HEK293T (cell line): Measurements from ENCODE around the gene ARL8A.
"Not testable (repeated sequence)": the region's sequence is repeated elsewhere in the genome, so short reads cannot be mapped to it uniquely, and the experiment has no call there.

ENCODE experiments used
- ARNT ChIP-seq: fragments of 450-650 bp; IDR thresholded peaks from 2 replicates; pipeline ENCODE4 v1.6.1; 2017; ENCODE audit warnings: mild to moderate bottlenecking
- BHLHE40 ChIP-seq: fragments of 450-650 bp; IDR thresholded peaks from 2 replicates; pipeline ENCODE4 v1.6.1; 2016; ENCODE audit warnings: mild to moderate bottlenecking, moderate library complexity, borderline replicate concordance
- CTBP1 ChIP-seq: fragments of 450-650 bp; IDR thresholded peaks from 2 replicates; pipeline ENCODE4 v1.6.1; 2016; ENCODE audit warnings: borderline replicate concordance
- ELF4 ChIP-seq: fragments of 450-650 bp; IDR thresholded peaks from 2 replicates; pipeline ENCODE4 v1.6.1; 2017; ENCODE audit warnings: antibody characterized with exemption
- FOXA1 ChIP-seq: fragments of 450-650 bp; IDR thresholded peaks from 2 replicates; pipeline ENCODE4 v1.6.1; 2016; ENCODE audit warnings: mild to moderate bottlenecking
- FOXK2 ChIP-seq: fragments of 450-650 bp; IDR thresholded peaks from 2 replicates; pipeline ENCODE4 v1.6.1; 2016; ENCODE audit warnings: mild to moderate bottlenecking
- FOXM1 ChIP-seq: fragments of 450-650 bp; IDR thresholded peaks from 2 replicates; pipeline ENCODE4 v1.6.1; 2017; ENCODE audit warnings: mild to moderate bottlenecking, borderline replicate concordance
- NFRKB ChIP-seq: fragments of 450-650 bp; IDR thresholded peaks from 2 replicates; pipeline ENCODE4 v1.6.1; 2016; ENCODE audit warnings: mild to moderate bottlenecking, moderate library complexity
- SP1 ChIP-seq: fragments of 450-650 bp; IDR thresholded peaks from 2 replicates; pipeline ENCODE4 v1.6.1; 2017
- SUZ12 ChIP-seq: fragments of 450-650 bp; IDR thresholded peaks from 2 replicates; pipeline ENCODE4 v1.6.1; 2016; ENCODE audit warnings: mild to moderate bottlenecking
- TARDBP ChIP-seq: fragments of 450-650 bp; IDR thresholded peaks from 2 replicates; pipeline ENCODE4 v1.6.1; 2016
- ZNF384 ChIP-seq: fragments of 450-650 bp; IDR thresholded peaks from 2 replicates; pipeline ENCODE4 v1.6.1; 2016
- TF ChIP-seq, protein P1 (sequence below): fragments of 450-650 bp; IDR thresholded peaks from 2 replicates; pipeline ENCODE4 v1.6.1; 2016

DNA sequence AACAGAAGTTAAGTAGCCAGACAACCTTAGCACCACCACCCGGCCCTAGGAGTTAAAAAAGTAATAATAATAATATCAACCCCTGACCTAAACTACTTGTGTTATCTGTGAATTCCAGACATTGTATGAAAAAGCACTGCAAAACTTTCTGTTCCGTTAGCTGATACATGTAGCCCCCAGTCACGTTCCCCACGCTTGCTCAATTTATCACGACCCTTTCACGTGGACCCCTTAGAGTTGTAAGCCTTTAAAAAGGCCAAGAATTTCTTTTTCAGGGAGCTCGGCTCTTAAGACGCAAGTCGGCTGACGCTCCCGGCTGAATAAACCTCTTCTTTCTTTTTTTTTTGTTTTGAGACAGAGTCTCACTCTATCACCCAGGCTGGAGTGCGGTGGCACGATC, 22.5 kb upstream of the ARL8A start:
- not testable (repeated sequence) for TF ChIP-seq FOXM1, BHLHE40, FOXA1, CTBP1, ARNT, FOXK2, SP1, SUZ12, TARDBP, ELF4, ZNF384, NFRKB
- TF ChIP-seq, protein P1, sequence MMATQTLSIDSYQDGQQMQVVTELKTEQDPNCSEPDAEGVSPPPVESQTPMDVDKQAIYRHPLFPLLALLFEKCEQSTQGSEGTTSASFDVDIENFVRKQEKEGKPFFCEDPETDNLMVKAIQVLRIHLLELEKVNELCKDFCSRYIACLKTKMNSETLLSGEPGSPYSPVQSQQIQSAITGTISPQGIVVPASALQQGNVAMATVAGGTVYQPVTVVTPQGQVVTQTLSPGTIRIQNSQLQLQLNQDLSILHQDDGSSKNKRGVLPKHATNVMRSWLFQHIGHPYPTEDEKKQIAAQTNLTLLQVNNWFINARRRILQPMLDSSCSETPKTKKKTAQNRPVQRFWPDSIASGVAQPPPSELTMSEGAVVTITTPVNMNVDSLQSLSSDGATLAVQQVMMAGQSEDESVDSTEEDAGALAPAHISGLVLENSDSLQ: not testable (repeated sequence)
